ENCODE measurements around the gene COPA.
"Not testable (repeated sequence)": the region's sequence is repeated elsewhere in the genome, so short reads cannot be mapped to it uniquely, and the experiment has no call there.

The COPA gene

DNA sequence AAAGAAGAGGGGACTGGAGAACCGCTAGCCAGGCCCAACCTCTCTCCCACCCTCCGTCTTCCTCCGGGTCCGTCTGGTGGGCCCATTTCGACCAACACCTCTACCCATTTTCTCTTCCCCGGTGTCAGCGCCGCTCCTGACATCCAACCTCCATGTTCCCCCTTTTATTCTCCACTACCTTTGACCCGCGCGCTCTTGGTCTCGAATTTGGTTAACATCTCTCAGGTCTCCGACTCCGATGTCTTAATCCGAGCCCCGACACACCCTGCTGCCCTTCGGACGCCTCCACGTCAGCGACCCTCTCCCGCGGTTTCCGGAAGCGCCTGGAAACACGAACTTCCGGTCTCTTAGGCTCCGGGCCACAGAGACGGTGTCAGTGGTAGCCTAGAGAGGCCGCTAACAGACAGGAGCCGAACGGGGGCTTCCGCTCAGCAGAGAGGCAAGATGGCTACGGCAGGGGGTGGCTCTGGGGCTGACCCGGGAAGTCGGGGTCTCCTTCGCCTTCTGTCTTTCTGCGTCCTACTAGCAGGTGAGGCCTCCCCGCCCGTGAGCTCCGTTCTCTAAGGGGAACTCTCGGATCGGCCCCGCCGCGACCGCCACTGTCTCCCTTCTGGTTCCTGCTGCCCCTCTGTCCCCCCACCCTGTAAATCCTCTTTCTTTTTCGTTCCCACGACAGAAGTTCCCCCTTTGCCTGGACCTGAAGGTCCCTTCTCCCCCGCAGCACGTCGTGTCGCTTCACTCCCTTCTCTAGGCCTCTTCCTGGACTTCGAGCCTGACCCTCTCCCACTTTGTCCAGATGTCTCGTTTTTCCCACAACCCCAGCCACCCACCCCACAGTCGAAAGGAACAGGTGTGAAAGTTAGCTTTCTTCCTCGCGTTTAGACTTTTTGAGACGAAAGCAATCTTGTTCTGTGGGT is at the start of gene COPA, which contains the start of gene NCSTN:
COPA (minus strand) TSS at position 298 of the 917 bp plus-strand sequence; CDS start at position 218, 80 bp downstream.
NCSTN (plus strand) TSS at position 431 of the 917 bp plus-strand sequence; CDS start at position 445, 14 bp downstream.
- DNase-seq = peak; percentile 85

DNA sequence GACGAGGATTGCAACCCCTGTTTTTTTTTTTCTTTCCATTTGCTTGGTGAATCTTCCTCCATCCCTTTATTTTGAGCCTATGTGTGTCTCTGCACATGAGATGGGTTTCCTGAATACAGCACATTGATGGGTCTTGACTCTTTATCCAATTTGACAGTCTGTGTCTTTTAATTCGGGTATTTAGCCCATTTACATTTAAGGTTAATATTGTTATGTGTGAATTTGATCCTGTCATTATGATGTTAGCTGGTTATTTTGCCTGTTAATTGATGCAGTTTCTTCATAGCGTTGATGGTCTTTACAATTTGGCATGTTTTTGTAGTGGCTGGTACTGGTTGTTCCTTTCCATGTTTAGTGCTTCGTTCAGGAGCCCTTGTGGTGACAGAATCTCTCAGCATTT is 45.4 kb upstream of the COPA start:
- not testable (repeated sequence) for DNase-seq

DNA sequence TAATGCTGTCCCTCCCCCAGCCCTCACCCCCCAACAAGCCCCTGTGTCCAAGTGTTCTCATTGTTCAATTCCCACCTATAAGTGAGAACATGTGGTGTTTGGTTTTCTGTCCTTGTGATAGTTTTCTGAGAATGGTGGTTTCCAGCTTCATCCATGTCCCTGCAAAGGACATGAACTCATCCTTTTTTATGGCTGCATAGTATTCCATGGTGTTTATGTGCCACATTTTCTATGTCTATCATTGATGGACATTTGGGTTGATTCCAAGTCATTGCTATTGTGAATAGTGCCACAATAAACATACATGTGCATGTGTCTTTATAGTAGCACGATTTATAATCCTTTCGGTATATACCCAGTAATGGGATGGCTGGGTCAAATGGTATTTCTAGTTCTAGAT is 41.8 kb upstream of the COPA start:
- not testable (repeated sequence) for DNase-seq

DNA sequence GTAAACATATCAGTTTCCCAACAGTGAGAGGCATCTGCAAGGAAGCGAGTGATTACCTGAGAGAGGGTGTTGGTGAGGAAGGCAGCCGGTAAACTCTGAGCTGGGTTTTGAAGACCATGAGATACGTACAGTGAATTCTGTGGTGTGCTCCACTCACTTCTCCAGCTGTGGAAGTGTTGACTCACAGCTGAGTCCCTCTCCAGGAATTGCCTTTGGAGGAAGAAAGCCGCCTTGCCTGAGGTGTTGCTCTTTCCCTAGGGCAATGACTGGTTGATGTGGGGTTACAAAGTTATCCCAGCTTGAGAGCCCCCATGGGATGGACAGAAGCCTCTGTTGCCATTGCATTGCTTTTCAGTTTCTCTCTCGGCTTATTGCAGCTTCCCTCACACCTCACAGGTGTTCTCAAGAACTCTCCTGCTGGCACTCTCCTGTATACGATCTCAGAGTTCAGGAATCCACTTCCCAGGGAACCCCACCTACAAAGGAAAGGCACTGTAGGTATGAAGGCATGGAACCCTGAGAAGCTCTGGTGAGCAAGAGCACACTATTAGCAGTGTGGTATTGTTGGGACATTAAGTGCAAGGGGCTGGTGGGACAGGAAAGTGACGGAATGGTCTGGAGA is 34.6 kb upstream of the COPA start:
- no peak for DNase-seq

DNA sequence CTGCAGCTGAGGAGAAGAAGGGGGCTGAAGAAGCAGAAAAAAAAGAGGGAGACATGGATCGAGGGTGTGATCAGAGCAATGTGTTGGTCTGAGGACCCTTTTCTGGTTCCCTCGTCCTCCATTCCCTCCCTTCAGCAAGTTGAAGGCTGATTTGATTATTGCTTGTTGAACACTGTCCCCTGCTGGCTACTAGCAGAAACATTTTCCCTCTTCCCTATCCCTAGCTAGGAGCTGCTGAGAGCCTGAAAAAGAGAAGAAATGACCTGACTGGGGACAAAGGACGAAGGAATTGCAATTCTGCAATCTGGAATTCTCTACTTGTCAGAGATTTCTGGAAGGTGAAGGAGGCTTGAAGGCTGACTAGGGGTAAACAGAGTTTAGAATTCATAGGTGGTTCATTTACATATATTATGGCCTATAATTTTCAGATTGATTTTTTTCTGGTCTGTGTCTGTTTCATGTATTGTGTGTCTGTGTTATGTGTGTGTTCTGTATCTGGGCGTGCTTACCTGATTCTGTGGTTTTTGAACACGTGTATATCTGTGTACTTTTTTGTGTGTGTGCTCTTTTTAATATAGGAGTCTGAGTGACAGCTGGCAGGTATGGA is 33.6 kb upstream of the COPA start:
- peak; percentile 69 for DNase-seq

DNA sequence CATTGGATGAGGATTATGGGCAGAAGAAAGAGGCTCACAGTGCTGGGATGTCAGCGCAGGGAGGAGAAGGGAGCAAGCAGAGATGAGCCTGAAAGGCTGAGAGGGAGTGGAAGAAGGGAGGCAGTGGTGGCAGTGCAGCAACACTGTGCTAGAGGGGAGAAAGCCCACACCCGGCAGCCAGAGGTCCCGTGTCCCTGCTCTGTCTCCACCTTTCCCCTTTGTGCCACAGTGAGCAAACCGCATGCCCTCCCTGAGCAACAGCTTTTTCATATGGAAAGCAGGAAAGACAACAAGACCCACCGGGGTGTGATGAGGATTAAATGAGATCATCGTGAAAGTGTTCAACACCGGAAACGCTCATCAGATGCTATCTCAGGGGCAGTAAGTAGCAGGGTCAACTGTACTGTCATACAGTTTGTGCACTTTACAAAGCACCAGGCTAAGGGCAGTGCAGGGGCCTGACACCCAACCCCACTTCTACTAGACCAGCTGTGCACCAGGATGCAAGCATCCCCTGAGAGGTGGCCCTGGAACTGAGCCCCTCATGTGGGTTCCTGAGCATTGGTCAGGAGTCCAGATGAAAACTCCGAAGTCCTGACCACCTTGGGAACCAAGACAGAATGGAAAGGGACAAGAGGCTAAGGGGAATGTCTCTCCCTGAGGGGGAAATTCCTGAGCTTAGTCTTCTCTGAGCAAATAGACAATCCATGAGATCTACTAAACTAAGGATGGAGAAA is 32.9 kb upstream of the COPA start:
- no peak for DNase-seq

DNA sequence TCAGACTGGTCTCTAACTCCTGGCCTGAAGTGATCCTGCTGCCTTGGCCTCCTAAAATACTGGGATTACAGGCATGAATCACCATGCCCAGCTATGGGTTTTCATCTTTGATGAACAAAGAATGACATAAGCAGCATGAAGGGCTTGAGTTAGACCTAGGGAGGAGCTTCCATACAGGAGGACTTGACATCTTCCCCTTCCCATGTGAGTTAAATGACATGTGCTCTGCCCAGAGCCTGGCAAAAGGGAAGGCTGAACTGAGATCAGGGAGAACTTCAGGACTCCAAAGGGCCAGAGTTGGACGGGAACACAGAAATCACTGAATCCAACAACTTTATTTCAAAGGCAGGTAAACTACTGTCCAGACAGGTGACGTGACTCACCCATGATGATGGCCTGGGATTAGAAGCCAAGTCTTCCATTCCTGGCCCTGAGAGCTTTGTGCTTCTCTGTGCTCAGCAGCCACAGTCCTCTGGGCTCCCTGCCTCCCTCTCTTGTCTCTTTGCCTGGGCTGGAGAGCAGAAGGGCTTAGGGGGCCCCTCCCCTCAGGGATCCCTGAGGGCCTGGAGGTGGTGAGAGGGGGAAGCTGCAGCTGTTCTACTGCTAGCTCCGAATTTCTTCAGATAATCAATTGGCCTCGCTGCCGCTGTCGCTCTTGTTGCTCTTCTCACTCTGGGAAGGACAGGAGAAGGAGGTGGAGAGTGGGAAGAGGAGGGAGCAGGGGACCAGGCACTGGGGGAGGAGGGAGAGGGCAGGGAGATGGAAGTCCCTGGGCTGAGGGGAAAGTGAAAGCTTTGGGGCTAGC is 31.5 kb upstream of the COPA start:
- DNase-seq = no peak

DNA sequence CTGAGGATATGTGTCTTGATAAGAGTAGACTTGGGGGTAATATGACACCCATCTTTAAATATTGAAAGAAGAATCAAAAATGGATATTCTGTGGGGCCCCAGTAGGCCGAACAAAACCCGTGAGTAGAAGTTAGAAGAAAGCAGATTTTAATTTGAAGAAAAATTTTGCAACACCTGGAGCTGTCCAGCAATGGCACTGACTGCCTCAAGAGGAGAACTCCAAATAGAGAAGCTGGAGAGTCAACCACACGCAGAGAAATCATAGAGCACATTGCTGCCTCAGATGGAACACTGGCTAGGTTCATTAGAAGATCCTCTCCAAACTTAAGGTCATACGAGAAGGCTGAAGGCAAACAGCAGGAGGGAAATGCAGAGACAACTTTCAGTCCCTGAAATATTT is 30.6 kb upstream of the COPA start:
- no peak for DNase-seq

DNA sequence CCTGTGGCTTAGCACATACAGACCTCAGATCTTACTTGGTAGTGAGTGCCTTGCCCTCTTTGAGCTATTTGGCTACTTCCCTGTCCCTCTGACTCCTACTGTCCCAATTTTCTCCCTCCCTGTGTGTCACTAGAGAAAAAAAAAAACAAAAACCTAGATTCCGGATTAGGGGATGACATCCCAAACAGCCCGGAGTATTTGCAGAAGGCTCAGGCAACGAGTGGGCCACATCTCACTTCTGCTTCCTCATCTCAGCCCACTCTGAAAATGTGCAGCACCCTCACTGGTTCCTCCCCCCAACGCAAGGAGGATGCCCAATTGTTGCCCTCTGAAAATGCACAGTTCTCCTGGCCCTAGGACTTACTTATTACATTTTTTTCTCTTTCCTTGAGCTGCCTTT is 28.7 kb upstream of the COPA start:
- no peak for DNase-seq

DNA sequence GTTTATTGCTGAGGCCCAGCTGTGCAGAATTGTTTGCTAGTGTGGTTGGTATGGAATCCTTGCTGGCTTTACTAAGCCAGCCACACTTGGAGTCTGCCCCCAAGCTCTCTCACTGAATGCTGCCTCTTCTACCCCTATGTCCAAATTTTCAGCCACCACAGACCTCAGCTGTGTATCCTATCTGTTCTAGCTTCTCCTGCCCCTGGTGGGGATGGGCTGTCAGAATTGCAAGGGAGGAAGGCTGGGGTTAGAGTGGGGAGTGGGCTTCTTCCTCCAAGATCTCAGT is 28.2 kb upstream of the COPA start:
- DNase-seq = no peak

DNA sequence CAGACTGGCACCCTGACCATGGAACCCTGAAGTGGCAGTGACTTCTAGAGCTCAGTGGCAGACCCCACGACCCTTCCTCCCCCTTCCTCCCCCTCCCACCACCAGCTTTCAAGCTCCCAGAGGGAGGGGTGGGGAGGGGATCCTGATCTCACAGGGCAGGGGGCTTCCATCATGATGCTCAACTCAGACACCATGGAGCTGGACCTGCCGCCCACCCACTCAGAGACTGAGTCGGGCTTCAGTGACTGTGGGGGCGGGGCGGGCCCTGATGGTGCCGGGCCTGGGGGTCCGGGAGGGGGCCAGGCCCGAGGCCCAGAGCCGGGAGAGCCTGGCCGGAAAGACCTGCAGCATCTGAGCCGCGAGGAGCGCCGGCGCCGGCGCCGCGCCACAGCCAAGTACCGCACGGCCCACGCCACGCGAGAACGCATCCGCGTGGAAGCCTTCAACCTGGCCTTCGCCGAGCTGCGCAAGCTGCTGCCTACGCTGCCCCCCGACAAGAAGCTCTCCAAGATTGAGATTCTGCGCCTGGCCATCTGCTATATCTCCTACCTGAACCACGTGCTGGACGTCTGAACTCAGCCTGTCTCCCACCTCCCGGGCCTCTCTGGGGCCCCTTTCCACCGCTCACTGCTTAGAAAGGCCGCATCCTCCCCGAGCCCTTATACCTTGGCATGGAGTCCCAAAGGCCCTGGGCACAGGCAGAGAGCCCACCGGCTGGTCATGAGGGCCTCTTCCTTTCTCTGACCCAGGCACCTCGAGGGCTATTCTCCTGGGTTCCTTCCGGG is 27.7 kb upstream of the COPA start:
- DNase-seq = no peak

DNA sequence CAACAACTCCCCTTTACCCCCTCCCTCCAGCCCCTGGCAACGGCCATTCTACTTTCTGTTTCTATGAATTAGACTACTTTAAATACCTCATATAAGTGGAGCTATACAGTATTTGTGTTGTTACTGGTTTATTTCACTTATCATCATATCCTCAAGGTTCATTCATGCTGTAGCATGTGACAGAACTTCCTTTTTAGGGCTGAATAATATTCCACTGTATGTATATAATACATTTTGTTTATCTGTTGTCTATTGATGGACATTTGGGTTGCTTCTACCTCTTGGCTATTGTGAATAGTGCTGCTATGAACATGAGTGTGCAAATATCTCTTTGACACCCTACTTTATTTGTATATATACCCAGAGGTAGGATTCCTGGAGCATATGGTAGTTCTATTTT is 26.0 kb upstream of the COPA start:
- DNase-seq = no peak

DNA sequence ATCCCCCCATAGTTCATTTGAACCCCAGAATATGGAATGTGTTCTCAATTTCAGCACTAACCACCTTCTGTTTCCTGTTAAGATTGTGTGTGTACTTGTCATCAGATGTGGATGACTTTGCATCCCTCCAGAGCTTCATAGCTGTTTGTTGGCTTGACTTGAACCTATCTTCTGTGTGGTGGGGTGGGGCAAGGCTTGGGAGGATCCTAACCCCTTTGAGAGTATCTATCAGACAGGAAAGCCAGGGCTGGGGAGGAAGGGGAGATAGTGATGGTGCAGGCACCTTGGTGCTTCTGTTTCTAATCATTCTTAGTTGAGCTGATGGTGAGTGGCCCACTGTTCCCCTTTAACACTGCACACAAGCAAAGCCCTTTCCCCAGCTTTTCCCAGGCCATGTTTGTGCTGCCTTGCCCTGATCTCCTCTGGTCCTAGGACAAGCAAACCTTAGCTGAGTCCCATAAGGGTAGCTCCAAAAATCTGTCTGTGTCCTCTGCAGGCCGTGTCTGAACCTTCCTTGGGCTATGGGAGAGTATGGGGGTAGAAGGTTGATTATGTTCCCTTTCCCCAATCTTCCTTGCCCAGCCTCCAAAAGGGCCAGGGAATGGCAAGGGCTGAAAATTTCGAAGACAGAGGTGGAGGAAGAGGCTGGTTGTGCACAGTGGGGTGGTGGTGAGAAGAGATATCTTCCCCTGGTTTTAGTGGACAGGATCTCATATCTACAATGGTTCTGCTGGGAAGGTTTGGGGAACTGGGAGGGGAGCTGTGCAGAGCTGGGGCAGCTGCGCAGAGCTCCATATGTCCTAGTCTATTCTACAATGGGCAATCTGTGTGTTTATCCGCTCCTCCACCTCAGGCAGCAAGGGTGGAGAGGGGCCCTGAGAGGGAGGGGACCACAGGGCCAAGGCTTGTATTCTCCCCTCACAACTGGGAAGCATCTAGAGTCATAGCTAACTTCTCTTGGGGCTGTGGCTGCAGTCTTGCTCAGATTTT is 25.2 kb upstream of the COPA start:
- no peak for DNase-seq

DNA sequence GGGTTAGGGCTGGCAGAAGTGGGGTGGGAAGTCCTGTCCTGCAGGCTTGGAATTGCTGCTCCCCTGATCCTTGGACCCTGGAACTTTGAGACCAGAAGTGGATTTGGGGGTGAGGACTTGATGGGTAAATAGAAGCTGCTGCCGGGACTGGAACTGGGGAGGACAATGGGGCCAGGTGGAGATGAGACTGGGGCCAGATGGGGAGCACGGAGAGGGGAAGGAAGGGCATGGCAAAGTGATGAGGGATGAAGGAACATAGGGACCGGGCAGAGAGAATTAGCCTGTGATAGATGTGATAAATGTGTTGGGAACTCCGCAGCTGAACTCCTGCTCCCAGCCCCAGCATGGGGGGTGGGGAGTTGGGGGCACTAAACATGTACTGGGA is 24.5 kb upstream of the COPA start:
- DNase-seq = no peak

DNA sequence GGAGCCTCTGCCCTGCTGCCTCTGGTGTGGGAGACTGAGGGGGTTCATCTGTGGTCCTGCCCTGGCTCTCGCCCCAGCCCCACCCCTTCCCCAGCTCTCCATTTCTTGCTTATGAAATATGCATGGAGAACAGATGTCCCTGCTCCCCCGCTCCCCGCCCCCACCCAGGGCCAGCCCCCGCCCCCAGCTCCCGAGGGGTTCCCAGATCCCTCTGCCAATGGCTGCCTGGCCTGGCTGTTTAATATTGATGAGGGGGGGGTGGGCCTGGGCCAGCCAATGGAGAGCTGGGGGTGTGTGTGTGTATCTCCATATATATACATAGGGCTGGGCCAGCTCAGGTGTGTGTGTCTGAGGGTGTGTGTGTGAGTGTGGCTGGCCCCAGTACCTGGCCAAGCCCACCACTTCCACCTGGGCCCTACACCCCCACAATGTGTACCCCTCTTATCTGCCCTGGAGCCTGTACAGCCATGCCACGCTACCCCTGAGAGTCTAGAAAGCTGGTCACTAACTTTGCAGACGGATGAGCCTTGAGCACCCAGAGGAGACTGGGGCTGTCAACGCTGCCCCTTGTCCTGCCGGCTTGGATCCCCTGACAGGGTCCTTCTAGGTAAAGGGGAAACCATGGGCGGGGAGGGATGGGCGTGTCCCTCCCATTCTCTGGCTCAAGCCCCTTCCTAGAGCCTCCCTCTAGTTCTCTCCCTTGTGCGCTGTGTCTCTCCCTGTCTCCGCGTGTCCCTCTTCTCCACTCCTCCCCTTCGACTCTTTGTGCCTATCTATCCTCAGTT is 23.9 kb upstream of the COPA start, which contains the start of gene NHLH1:
NHLH1 (plus strand) TSS at position 341 of the 785 bp plus-strand sequence. CDS start 3,661 bp downstream, outside the sequence.
- DNase-seq = peak; percentile 44

DNA sequence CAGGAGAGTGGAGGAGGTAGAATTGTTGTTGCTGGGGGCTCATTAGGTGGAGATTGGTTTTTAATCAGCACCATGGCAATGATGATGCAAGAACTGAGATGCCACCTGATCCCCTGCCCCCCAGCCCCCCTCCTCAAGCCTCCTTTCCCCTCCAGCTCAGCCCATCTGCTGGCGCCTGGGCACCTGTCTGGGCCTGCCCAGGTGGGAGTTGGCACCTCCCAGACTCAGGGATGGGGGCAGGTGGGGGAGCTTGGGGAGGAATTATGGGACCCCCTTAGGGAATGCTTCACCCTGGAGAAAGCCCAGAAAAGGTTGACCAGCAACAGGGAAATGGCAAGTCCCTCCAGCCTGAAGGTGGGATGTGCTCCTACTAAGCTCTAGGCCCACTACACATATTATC is 22.3 kb upstream of the COPA start:
- DNase-seq = no peak

DNA sequence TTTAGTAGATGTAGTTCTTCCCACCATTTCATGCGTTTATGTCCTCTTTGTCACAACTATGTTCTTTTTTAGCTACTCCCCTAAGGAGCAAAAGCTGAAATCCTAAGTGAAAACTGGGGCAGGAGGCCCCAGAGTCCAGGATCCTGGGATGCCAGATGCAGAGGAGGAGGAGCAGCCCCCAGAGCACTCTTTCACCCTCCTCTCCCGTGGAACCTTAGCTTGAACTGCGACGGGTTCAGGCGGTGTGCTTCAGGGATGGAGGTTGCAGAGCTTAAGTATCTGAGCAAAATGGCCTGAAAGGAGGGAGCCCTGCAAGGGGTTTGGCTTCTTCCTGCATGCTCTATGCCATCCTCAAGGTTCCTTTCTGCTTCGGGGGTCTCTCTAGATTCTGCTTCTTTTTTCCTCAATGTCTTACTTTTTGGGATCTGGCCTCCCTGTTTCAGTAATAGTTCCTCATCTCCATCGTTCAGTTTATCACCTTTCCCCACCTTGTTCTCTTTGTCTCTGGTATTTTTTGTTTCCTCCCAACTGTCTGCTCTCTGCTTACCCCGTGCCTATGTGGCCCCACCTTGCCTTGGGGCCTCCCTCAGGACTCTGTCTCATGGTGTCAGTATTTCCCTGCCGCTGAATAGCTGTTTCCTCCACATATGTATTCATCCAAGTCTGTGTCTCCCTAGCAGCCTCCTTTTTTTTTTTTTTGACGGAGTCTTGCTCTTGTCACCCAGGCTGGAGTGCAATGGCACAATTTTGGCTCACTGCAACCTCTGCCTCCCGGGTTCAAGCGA is 21.1 kb upstream of the COPA start:
- no peak for DNase-seq

DNA sequence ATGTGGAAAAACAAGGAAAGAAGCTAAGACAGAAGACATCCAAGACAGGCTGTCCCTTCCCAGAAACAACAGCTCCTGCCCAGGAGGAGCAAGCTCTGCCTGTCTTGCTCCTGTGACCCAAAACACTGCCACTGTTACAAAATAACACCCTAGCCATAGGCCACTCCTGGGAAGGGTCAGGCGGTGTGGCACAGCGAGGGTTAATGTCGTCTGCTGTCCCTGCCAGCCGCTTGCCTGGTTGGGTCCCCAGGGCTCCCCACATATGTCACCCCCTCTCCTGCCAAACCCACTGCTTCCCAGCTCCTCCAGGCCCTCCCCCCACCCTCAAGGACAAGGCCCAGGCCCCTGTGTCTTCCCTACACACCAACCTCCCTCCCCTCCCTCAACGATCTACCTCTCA is 20.0 kb upstream of the COPA start:
- no peak for DNase-seq

Measured in NCI-H446 treated with DMSO at 0.1 percent for 48 hours (cell line).